ENCODE measurements around the gene TMEM161A. TPM values are rescaled to one million over a fixed set of nuclear protein-coding genes. Genes with fewer than 3 reads are reported as not detected.
"Not testable (repeated sequence)": the region's sequence is repeated elsewhere in the genome, so short reads cannot be mapped to it uniquely, and the experiment has no call there.

The TMEM161A gene
- polyA plus RNA-seq, 3 donors = 25.5 to 42.7 (median 36.7) TPM

DNA sequence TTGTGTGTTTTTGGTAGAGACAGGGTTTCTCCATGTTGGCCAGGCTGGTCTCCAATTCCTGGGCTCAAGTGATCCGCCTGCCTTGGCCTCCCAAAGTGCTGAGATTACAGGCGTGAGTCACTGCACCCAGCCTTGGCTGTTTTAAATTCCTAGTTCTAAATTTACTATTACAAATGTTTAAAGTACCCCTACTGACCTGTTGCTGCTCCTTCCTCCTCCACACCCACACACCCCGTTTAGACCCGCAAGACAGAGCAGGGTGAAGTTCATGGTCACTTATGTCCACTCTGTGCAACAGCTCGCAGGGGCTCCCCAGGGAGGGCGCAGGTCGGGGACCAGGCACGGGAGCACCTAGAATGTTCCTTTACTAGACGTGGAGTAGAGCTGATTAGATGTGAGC, 28.7 kb downstream of the TMEM161A start:
- DNase-seq (ENCODE audit: extremely low read depth in 1 of 11, low read depth in 9 of 11, low spot score in 4 of 11) = no peak

GRCh38 chr19:19107654-19108053, 30.6 kb downstream of the TMEM161A start:
- no peak for DNase-seq (ENCODE audit: extremely low read depth in 1 of 11, low read depth in 9 of 11, low spot score in 4 of 11)

DNA sequence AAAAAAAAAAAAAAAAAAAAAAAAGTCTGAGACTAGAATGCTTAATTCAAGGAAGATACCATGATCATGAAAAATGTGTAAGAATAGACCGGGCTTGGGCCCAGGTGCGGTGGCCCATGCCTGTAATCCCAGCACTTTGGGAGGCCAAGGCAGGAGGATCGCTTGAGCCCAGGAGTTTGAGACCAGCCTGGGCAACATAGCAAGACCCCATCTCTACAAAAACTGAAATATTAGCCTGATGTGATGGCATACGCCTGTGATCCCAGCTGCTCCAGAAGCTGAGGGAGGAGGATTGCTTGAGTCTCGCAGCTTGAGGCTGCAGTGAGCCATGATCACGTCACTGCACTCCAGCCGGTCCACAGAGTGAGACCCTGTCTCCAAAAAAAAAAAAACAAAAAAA, 31.3 kb downstream of the TMEM161A start:
- not testable (repeated sequence) for DNase-seq (ENCODE audit: extremely low read depth in 1 of 11, low read depth in 9 of 11, low spot score in 4 of 11)

DNA sequence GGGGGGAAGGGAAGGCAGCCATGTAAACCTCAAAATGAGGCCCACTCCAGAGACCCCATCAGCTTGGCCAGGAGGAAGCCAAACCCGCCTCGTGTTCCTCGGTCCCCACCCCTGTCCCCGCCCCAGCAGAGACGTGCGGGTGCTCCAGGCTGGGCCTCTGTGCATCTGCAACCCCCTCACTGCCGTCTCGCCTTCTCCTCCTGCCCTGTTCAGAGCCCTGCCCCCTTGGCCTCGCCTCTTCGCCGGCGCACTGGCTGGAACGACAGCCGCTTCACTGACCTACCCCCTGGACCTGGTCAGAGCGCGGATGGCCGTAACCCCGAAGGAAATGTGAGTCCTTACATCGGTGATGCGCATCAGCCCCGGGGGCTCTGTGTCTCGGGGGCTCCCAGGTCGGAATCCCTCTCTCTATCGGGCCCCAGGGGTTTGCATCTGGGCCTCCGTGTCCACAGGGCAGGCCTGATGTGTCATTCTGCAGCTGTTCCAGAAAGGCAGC, 32.2 kb downstream of the TMEM161A start:
- peak in 3 of 11 donors; percentile 20 to 51 (median 35) for DNase-seq (ENCODE audit: extremely low read depth in 1 of 11, low read depth in 9 of 11, low spot score in 4 of 11)

- peak in 7 of 11 donors; percentile 41 to 71 (median 57) for DNase-seq (ENCODE audit: extremely low read depth in 1 of 11, low read depth in 9 of 11, low spot score in 4 of 11)
These were observed 32.8 kb downstream of the TMEM161A start for GRCh38 chr19:19105365-19106055.

- DNase-seq (ENCODE audit: extremely low read depth in 1 of 11, low read depth in 9 of 11, low spot score in 4 of 11) = no peak
These were observed 35.1 kb downstream of the TMEM161A start for GRCh38 chr19:19103167-19103566.

- not testable (repeated sequence) for DNase-seq (ENCODE audit: extremely low read depth in 1 of 11, low read depth in 9 of 11, low spot score in 4 of 11)
These were observed 35.7 kb downstream of the TMEM161A start for GRCh38 chr19:19102566-19102965.

GRCh38 chr19:19101540-19101939, 36.7 kb downstream of the TMEM161A start:
- DNase-seq (ENCODE audit: extremely low read depth in 1 of 11, low read depth in 9 of 11, low spot score in 4 of 11) = no peak

DNA sequence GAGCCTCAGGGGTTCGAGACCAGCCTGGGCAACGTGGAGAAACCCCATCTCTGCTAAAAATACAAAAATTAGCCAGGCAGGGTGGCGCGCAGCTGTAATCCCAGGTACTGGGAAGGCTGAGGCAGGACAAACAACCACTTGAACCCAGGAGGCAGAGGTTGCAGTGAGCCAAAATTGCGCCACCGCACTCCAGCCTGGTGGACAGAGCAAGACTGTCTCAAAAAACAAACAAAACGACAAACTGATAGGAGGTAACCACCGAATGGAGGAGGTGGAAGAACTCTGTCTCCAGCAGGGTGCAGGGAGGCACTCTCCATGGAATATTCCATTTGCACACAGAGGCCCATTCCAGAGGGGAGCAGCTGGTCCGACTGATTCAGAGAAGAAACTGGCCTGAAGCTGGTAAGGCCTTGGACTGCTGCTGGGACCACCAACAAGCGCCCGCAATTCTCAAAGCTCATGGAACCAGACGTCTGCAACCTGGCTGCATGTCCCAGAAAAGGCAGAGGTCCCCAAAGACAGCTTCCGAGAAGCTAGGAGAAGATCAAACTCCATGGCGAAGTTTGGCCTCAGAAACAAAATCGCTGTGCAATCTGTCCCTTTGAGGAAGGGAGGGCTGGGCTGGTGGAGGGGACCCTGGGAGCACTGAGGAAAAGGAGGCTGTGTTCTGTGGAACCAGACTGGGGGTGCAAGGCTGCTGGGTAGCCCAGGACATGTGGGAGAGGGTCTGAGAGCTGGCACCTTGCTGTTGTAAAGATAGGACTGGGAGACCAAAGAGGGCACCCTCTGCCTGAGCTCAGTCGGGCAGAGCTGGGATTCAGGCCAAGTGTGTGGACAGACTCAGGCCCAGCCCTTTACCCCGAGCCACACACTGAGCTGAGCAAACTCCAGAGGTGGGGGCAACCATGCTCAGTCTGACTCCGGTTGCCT, 39.3 kb downstream of the TMEM161A start:
- no peak for DNase-seq (ENCODE audit: extremely low read depth in 1 of 11, low read depth in 9 of 11, low spot score in 4 of 11)

GRCh38 chr19:19098084-19098702, 40.1 kb downstream of the TMEM161A start:
- no peak for DNase-seq (ENCODE audit: extremely low read depth in 1 of 11, low read depth in 9 of 11, low spot score in 4 of 11)

- no peak for DNase-seq (ENCODE audit: extremely low read depth in 1 of 11, low read depth in 9 of 11, low spot score in 4 of 11)
These were observed 41.3 kb downstream of the TMEM161A start for GRCh38 chr19:19096641-19097627.

DNA sequence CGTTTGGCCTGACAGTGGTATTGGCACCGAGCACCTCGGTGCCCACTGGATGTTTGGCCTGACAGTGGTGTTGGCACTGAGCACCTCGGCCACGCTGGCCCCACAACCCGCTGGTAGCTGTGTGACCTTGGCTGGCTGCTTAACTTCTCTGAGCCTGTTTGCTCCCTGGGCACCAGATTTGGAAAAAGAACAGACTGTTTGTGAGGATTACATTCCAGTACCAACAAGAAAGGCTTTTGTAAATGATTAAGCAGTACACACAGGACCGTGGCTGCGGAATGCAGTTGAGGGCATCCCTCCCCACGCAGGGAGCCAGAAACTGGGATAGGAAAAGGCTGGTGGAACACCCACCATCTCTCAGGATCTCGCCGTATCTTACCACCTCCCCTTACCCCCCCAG, 42.6 kb downstream of the TMEM161A start:
- no peak for DNase-seq (ENCODE audit: extremely low read depth in 1 of 11, low read depth in 9 of 11, low spot score in 4 of 11)

GRCh38 chr19:19094513-19094912, 43.8 kb downstream of the TMEM161A start:
- no peak for DNase-seq (ENCODE audit: extremely low read depth in 1 of 11, low read depth in 9 of 11, low spot score in 4 of 11)

- DNase-seq (ENCODE audit: extremely low read depth in 1 of 11, low read depth in 9 of 11, low spot score in 4 of 11) = no peak
These were observed 50.6 kb downstream of the TMEM161A start for GRCh38 chr19:19087676-19088075.

DNA sequence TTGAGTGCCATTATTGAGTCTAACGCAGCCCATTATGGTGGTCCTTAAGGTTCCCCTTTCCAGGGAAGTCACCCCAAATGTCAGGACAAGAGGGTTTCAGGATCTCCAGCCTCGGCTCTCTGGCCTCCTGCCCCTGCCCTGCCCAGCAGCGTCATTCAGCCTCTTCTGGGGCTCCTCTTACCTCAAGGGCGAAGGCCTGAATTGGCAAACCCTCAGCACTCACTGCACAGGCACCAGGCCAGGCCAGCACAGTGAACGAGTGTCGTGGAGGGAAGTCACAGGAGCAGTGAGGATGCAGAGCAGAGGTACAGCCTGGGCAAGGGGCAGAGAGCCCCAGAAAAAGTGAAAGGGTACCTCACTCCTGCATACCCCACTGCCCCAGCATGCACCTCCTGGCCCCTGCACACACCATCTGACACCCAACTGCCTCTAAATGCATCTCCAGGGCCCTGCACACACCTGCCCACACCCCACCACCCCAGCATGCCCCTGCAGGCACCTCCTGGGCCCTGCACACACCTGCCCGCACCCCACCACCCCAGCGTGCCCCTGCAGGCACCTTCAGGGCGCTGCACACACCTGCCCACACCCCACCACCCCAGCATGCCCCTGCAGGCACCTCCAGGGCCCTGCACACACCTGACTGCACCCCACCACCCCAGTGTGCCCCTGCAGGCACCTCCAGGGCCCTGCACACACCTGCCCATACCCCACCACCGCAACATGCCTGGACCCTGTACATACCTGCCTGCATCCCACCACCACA, 54.7 kb downstream of the TMEM161A start:
- no peak for DNase-seq (ENCODE audit: extremely low read depth in 1 of 11, low read depth in 9 of 11, low spot score in 4 of 11)

GRCh38 chr19:19081642-19082151, 56.6 kb downstream of the TMEM161A start:
- no peak for DNase-seq (ENCODE audit: extremely low read depth in 1 of 11, low read depth in 9 of 11, low spot score in 4 of 11)

GRCh38 chr19:19079571-19079970, 58.7 kb downstream of the TMEM161A start:
- no peak for DNase-seq (ENCODE audit: extremely low read depth in 1 of 11, low read depth in 9 of 11, low spot score in 4 of 11)

DNA sequence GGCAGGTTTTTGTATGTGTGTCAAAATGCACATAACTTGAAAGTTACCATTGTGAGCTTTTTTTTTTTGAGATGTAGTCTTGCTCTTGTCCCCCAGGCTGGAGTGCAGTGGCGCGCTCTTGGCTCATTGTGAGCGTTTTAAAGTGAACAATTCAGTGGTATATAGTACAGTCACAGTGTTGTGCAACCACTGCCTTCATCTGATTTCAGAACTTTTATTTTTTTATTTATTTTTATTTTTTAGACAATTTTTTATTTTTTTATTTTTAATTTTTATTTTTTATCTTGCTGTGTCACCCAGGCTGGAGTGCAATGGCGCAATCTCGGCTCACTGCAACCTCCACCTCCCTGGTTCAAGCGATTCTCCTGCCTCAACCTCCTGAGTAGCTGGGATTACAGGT, 59.5 kb downstream of the TMEM161A start:
- DNase-seq (ENCODE audit: extremely low read depth in 1 of 11, low read depth in 9 of 11, low spot score in 4 of 11) = no peak

All from renal cortex interstitium (tissue), 11 donors.